GM21423 (cell line): ENCODE data around the gene PTPRE.

Experiments used
- ATAC-seq: cut with Tn5 transposase; IDR thresholded peaks from one replicate; pipeline ENCODE4 v1.9.1; 2021; ENCODE audit warnings: mild to moderate bottlenecking, moderate library complexity; ENCODE audit not compliant: unreplicated experiment

The PTPRE gene

GRCh38 chr10:127923646-127924045, 16.7 kb downstream of the PTPRE start:
- ATAC-seq, result no peak

GRCh38 chr10:127925471-127926207, 18.7 kb downstream of the PTPRE start:
- no peak for ATAC-seq

DNA sequence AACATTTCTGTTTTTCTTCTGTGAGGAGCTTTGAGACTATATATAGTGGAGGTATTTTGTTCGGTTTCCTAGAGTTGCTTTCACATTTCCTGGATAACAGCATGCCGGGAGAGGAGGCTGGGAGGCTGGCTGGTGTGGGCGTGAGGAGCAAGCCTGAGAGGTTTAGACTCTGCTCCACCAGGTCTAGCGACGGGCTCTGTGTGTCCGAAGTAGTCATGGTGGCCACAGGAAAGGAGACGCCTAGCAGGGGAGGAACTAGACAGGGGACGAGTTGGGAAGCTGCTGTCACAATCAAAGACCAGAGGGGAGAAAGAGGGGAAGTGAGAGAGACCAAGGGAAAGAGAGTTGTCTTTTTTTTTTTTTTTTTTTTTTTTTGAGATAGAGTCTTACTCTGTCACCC, 19.6 kb downstream of the PTPRE start:
- no peak for ATAC-seq

- ATAC-seq, result no peak
Observed at GRCh38 chr10:127928021-127928806, 21.3 kb downstream of the PTPRE start.

DNA sequence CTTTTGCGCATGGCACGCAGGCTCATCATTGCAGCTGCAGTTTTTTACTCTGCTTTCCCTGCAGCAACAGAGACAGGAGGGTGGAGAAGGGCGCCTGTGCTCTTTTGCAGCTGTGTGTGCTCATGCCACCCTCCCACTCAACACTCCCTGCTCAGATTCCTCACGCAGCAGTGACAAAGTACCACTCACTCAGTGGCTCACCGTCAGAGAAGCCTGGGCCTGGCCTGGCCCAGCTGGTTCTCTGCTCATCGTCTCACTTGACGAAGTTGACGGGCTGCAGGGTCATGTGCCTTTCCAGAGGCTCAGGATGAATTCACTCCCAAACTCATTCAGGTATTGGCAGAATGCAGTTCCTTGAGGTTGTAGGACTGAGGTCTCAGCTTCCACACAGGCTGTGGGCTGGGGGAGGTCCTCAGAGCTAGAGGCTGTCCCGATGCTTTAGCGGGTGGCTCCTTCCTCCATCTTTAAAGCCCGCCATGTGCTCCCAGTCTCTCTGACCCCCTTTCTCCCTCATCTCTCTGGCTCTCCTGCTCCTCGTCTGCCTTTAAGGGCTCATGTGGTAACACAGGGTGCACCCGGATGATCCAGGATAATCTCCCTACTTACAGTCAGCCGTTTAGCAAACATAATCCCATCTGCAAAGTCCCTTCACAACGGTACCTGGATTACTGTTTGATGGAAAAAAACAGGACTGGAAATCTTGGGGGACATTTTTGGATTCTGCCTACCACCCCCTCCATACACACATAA, 25.8 kb downstream of the PTPRE start:
- ATAC-seq, result no peak

DNA sequence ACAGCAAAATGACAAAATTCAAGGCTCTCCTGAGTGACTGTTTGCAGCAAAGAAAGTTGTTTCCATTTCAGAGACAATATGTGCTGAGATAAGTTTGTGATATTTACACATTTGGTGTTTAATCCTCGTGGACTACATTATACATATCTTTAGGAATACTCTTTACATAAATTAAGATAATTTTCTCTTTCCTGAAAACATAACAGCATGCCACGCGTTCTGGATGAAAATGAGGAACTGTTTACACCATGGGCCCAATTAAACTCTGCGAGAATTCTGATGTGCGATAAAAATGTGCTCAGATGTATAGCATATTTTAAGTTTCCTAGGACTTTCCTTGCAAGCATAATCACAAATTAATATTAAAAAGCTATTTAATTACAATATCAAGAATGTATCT, 26.4 kb downstream of the PTPRE start:
- no peak for ATAC-seq

- no peak for ATAC-seq
Observed at GRCh38 chr10:127934383-127934782, 27.5 kb downstream of the PTPRE start.

DNA sequence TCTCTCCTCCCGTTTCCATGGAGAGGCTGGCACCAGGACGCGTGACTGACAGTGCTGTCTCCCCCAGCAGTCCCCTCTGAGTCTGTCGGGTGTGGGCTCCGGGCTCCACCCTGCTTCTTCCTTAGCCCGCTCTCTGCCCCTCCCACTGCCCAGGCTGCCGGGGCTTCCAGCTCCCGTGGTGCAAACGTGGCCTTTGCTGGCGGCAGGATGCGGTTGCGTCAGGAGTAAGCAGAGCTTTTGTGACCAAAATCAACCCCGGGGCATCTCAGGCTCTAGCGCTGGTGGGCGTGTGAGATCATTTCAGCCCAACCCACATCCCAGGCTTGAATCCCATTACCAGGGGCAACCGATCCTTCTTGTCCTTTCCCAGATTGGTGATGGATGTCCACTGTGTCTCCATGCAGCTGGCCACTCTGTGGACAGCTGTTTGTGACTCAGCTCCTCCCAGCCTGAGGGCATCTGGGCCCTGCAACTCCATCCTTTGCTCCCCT, 28.2 kb downstream of the PTPRE start:
- ATAC-seq, result no peak

- no peak for ATAC-seq
Observed at GRCh38 chr10:127937069-127937468, 30.2 kb downstream of the PTPRE start.

DNA sequence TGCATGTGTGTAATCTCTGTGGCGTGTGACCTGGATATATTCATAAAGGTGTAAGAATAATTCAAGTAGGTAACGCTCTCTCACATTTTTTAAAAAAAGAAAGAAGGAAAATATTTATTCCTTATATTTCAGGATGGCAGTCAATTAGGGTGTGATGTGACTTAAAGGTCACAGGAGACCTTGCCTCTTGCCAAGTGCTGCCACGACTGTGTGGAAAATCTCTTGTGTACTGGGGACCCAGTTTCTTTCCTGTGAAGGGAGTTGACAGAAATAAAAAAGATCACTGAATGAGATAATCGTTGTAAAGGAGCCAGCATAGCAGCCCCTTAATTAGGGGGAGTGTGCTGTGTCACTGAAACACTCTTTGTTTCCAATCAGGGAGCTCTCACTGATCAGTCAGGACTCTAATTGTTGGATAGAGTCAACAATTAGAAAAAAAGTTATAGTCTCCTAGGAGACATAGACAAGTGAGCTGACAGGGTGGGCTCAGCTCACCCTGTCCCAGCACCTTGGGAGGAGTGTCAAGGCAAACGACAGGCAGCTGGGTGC, 31.1 kb downstream of the PTPRE start:
- ATAC-seq, result no peak

- no peak for ATAC-seq
Observed at GRCh38 chr10:127939786-127940330, 33.0 kb downstream of the PTPRE start.

GRCh38 chr10:127940866-127941640, 34.1 kb downstream of the PTPRE start:
- no peak for ATAC-seq

- no peak for ATAC-seq
Observed at GRCh38 chr10:127942811-127943210, 35.9 kb downstream of the PTPRE start.

- ATAC-seq, result no peak
Observed at GRCh38 chr10:127943336-127943910, 36.5 kb downstream of the PTPRE start.

- ATAC-seq, result no peak
Observed at GRCh38 chr10:127944256-127944655, 37.4 kb downstream of the PTPRE start.

- ATAC-seq, result no peak
Observed at GRCh38 chr10:127945341-127945758, 38.4 kb downstream of the PTPRE start.

DNA sequence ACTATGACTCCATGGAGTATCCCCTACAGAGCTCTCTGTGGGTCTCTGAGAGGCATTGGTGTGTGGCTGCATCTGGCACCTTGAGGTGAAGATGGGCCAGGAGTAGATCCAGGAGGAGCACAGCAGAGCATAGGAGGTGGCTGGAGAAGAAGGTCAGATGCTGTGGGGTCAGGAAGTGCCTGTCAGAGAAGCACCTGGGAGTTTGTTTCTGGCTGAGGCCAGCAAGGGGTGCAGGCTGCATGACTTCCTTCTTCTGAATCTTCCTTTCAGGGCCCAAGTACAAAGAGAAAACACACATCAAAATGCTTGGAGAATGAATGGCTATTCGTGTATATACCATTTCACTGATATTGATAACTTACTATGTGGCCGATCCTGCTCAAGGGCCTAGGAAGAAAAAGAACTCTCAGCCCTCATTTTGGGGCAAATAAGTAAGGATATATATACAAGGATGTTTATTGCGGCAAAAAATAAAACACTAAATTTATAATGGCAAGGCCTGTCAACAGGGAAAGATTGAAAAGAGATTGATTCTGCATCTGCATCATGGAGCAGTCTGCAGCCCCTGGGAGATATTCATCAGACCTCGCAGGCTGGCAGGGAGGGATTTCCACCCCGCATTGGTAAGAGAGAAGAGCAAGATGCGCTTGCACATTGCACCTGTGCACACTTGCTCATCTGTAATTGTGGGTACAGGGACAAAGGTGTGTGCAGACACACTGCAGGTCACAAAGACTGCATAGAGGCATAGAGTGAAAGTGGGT, 39.2 kb downstream of the PTPRE start:
- ATAC-seq, result no peak

DNA sequence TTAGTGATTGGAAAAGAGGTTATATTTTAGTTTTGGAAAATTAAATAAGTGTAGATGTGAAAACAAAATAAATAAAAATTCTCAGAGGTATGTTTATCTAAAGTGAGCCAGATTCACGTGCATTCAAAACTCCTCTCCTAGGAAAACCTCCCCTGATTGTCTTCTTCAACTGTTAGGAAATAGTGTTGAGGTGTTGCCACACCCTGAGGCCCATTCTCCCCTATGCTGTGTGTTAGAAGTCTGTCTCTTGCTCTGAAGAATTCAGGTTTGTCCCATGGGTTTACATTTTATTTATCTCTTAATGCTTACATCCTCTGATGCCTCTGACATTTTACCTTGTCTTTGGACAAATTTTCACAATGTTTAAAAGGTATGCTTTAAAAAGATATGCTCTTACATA, 40.3 kb downstream of the PTPRE start:
- no peak for ATAC-seq

- no peak for ATAC-seq
Observed at GRCh38 chr10:127948791-127949190, 41.9 kb downstream of the PTPRE start.
